ENCODE results near the gene HOXC9.

Gene HOXC9

GRCh38 chr12:53963434-53964314 lies 36.3 kb upstream of the HOXC9 start:
- TF ChIP-seq REST (IDR thresholded peaks at IDR 0.05; ENCODE audit: insufficient read depth in 1 of 2, low read depth in 2 of 2, low read length in 2 of 2) = no peak
- no peak for TF ChIP-seq FOXP2 (optimal IDR thresholded peaks at IDR 0.05; ENCODE audit: borderline replicate concordance, extremely low read depth, extremely low read length, insufficient read depth)
- no peak for TF ChIP-seq POLR2AphosphoS5 (IDR thresholded peaks at IDR 0.05; ENCODE audit: low read depth, low read length)
- TF ChIP-seq SIN3A (IDR thresholded peaks at IDR 0.05; ENCODE audit: borderline replicate concordance, insufficient read depth, low read length) = no peak
- TF ChIP-seq TAF1 (IDR thresholded peaks at IDR 0.05; ENCODE audit: borderline replicate concordance, insufficient read depth, low read length) = no peak

DNA sequence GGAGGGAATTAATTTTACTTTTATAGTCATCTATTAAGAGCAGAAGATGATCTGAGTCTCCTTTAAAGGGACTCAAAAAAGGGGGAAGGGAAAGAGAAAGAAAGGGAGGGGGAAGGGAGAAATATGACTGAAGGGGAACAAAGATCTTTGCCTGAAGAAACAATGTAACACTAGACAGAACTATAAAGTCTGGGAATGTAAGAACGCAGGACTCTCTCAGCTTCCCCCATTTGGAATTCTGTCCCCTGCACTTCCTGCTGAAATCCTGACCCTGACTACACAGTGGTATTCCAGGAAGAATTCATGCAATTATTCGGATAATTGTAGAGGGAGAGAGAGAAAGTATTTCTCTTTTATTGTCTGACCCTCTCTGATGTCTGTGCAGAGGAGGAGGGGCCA lies 35.6 kb upstream of the HOXC9 start:
- TF ChIP-seq SIN3A (IDR thresholded peaks at IDR 0.05; ENCODE audit: borderline replicate concordance, insufficient read depth, low read length) (no peak), POLR2AphosphoS5 (IDR thresholded peaks at IDR 0.05; ENCODE audit: low read depth, low read length) (no peak), REST (IDR thresholded peaks at IDR 0.05; ENCODE audit: insufficient read depth in 1 of 2, low read depth in 2 of 2, low read length in 2 of 2) (no peak), FOXP2 (optimal IDR thresholded peaks at IDR 0.05; ENCODE audit: borderline replicate concordance, extremely low read depth, extremely low read length, insufficient read depth) (no peak), TAF1 (IDR thresholded peaks at IDR 0.05; ENCODE audit: borderline replicate concordance, insufficient read depth, low read length) (no peak)

DNA sequence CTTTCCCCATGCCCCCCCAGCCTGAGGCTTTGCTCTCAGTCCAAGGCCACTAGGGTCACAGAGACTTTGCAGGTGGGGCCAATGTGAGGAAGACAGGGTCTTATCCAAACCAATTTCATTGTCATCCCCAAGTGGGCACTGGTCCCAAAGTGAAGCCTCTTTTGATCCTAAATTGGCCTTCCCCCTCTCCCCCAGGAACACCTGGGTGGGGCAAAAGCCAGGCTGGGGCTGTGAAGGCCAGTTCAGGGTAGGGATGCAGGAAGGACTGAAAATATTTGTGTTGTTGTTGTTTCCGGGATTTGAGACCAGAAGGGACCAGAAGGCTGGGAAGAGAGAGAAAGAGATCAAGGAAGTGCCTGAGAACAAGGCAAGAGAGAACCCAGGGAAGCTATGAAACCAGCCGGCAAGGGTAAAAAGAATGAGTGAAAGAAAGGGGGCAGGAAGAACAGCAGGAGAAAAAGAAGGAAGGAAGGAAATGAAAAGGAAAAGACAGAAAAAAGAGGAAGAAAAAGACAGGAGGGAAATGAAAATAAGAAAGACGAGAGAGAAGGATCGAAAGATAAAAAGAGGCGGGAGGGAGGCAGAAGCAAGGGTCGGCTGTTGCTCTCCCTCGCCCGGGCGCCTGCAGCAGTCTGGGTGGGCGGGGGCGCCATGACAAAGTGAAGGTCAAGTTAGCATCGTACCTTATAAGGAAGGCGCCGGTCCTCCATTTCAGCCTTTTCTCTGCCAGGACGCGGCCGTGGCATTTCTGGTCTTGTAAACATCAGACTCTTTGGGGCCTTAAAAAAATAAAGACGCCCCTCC lies 34.5 kb upstream of the HOXC9 start:
- TF ChIP-seq SIN3A (IDR thresholded peaks at IDR 0.05; ENCODE audit: borderline replicate concordance, insufficient read depth, low read length) (no peak), POLR2AphosphoS5 (IDR thresholded peaks at IDR 0.05; ENCODE audit: low read depth, low read length) (no peak), REST (IDR thresholded peaks at IDR 0.05; ENCODE audit: insufficient read depth in 1 of 2, low read depth in 2 of 2, low read length in 2 of 2) (no peak), TAF1 (IDR thresholded peaks at IDR 0.05; ENCODE audit: borderline replicate concordance, insufficient read depth, low read length) (no peak), FOXP2 (optimal IDR thresholded peaks at IDR 0.05; ENCODE audit: borderline replicate concordance, extremely low read depth, extremely low read length, insufficient read depth) (no peak)

DNA sequence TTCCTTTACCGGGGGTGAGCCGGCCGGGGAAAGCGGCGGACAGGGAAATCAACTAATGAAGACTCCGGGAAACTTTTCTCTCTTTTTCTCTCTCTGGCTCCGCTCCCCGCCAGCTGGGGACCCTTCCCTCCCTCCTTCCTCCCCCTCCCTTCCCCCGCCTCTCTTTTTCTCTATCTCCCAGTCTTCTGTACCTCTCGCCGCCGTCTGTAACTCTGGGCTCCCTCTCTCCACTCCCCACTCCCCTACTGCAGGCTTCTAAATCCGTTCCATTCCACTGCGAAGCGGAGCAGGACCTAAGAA lies 33.9 kb upstream of the HOXC9 start:
- TF ChIP-seq TAF1 (IDR thresholded peaks at IDR 0.05; ENCODE audit: borderline replicate concordance, insufficient read depth, low read length) (no peak), SIN3A (IDR thresholded peaks at IDR 0.05; ENCODE audit: borderline replicate concordance, insufficient read depth, low read length) (no peak), REST (IDR thresholded peaks at IDR 0.05; ENCODE audit: insufficient read depth in 1 of 2, low read depth in 2 of 2, low read length in 2 of 2) (no peak), POLR2AphosphoS5 (IDR thresholded peaks at IDR 0.05; ENCODE audit: low read depth, low read length) (no peak), FOXP2 (optimal IDR thresholded peaks at IDR 0.05; ENCODE audit: borderline replicate concordance, extremely low read depth, extremely low read length, insufficient read depth) (no peak)

Data from PFSK-1 (cell line).